ENCODE results near the gene KRTAP13-3. TPM values are rescaled to one million over a fixed set of nuclear protein-coding genes. Genes with fewer than 3 reads are reported as not detected.

The KRTAP13-3 gene
- total and polyA plus RNA-seq, 4 donors = not detected

DNA sequence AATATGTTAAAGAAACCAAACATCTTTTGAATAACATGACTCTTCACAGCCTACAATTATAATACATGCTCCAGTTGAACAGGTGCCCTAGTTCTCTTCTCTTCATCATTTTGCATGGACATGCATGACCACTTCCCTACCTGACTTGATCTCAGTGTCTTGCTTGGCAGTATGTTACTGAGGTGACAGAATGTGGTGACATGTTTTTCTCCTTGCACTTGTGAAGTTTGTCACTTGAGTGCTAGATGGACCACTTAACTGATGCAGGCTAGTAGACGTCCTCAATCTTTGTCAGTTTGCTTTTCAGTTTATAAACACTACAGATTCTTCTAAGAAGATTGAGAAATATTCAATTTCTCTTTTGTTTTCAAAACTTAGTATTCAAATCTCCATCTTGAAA, 43.5 kb downstream of the KRTAP13-3 start:
- Histone ChIP-seq H3K27me3 (ENCODE audit: control insufficient read depth in 3 of 3, insufficient read depth in 3 of 3, low read length in 2 of 3) (no peaks in the 10 kb centered on the region), H3K9me3 (ENCODE audit: control insufficient read depth in 4 of 4, insufficient read depth in 3 of 4, low read length in 3 of 4) (peaks cover 0 to 4% (median 0%) of the 10 kb centered on the region in 4 donors), H3K4me1 (ENCODE audit: control insufficient read depth in 5 of 5, insufficient read depth in 5 of 5, low read length in 5 of 5) (no peaks in the 10 kb centered on the region), H3K27ac (ENCODE audit: low read depth in 1 of 2, low read length in 1 of 2) (no peak overlapping the region), H3K36me3 (ENCODE audit: control insufficient read depth in 4 of 4, insufficient read depth in 4 of 4, low read length in 4 of 4) (no peaks in the 10 kb centered on the region), H3K4me3 (no peak overlapping the region), H3K9ac (ENCODE audit: insufficient read depth in 1 of 2, low read length in 2 of 2) (no peak overlapping the region)
- no peak for TF ChIP-seq CTCF (IDR thresholded peaks at IDR 0.05; ENCODE audit: control extremely low read depth, extremely low read depth)
- DNase-seq (no peak), ATAC-seq (ENCODE audit: insufficient read depth, low FRiP score) (no peak)
- WGBS, 2 donors = 26 to 32% methylated on average over 1 of the region's 1 CpG

Other genes with a start within 250 kb of the KRTAP13-3 start
- gene CLDN8, start 209.8 kb downstream of the KRTAP13-3 start, total RNA-seq = 1 to 10 TPM; 2.3 to 3.1 TPM
- gene CLDN8, start 209.8 kb downstream of the KRTAP13-3 start, polyA plus RNA-seq = 1 to 10 TPM; 1.1 to 1.3 TPM
- gene KRTAP24-1, start 143.0 kb downstream of the KRTAP13-3 start, total RNA-seq = not detected
- gene KRTAP24-1, start 143.0 kb downstream of the KRTAP13-3 start, polyA plus RNA-seq = not detected
- gene KRTAP25-1, start 136.4 kb downstream of the KRTAP13-3 start, total RNA-seq = not detected
- not detected for gene KRTAP25-1, start 136.4 kb downstream of the KRTAP13-3 start, polyA plus RNA-seq
- not detected for gene KRTAP26-1, start 105.6 kb downstream of the KRTAP13-3 start, total RNA-seq
- not detected for gene KRTAP26-1, start 105.6 kb downstream of the KRTAP13-3 start, polyA plus RNA-seq
- not detected for gene KRTAP27-1, start 88.2 kb downstream of the KRTAP13-3 start, total RNA-seq
- not detected for gene KRTAP27-1, start 88.2 kb downstream of the KRTAP13-3 start, polyA plus RNA-seq
- gene KRTAP23-1, start 77.3 kb downstream of the KRTAP13-3 start, total RNA-seq = not detected
- not detected for gene KRTAP23-1, start 77.3 kb downstream of the KRTAP13-3 start, polyA plus RNA-seq
- not detected for gene KRTAP13-2, start 53.7 kb downstream of the KRTAP13-3 start, total RNA-seq
- not detected for gene KRTAP13-2, start 53.7 kb downstream of the KRTAP13-3 start, polyA plus RNA-seq
- not detected for gene KRTAP13-1, start 29.9 kb downstream of the KRTAP13-3 start, total RNA-seq
- not detected for gene KRTAP13-1, start 29.9 kb downstream of the KRTAP13-3 start, polyA plus RNA-seq
- gene KRTAP13-4, start 4.3 kb upstream of the KRTAP13-3 start, total RNA-seq = not detected
- gene KRTAP13-4, start 4.3 kb upstream of the KRTAP13-3 start, polyA plus RNA-seq = not detected
- gene KRTAP15-1, start 14.3 kb upstream of the KRTAP13-3 start, total RNA-seq = not detected
- gene KRTAP15-1, start 14.3 kb upstream of the KRTAP13-3 start, polyA plus RNA-seq = not detected
- not detected for gene KRTAP19-1, start 54.4 kb upstream of the KRTAP13-3 start, total RNA-seq
- gene KRTAP19-1, start 54.4 kb upstream of the KRTAP13-3 start, polyA plus RNA-seq = not detected
- not detected for gene KRTAP19-2, start 61.5 kb upstream of the KRTAP13-3 start, total RNA-seq
- not detected for gene KRTAP19-2, start 61.5 kb upstream of the KRTAP13-3 start, polyA plus RNA-seq
- not detected for gene KRTAP19-3, start 66.1 kb upstream of the KRTAP13-3 start, total RNA-seq
- gene KRTAP19-3, start 66.1 kb upstream of the KRTAP13-3 start, polyA plus RNA-seq = not detected
- not detected for gene KRTAP19-4, start 71.2 kb upstream of the KRTAP13-3 start, total RNA-seq
- gene KRTAP19-4, start 71.2 kb upstream of the KRTAP13-3 start, polyA plus RNA-seq = not detected
- not detected for gene KRTAP19-5, start 76.2 kb upstream of the KRTAP13-3 start, total RNA-seq
- not detected for gene KRTAP19-5, start 76.2 kb upstream of the KRTAP13-3 start, polyA plus RNA-seq
- gene KRTAP19-6, start 115.9 kb upstream of the KRTAP13-3 start, total RNA-seq = not detected
- gene KRTAP19-6, start 115.9 kb upstream of the KRTAP13-3 start, polyA plus RNA-seq = not detected
- gene KRTAP19-7, start 135.4 kb upstream of the KRTAP13-3 start, total RNA-seq = not detected
- not detected for gene KRTAP19-7, start 135.4 kb upstream of the KRTAP13-3 start, polyA plus RNA-seq
- gene KRTAP22-2, start 164.5 kb upstream of the KRTAP13-3 start, total RNA-seq = not detected
- not detected for gene KRTAP22-2, start 164.5 kb upstream of the KRTAP13-3 start, polyA plus RNA-seq
- not detected for gene KRTAP6-3, start 166.5 kb upstream of the KRTAP13-3 start, total RNA-seq
- gene KRTAP6-3, start 166.5 kb upstream of the KRTAP13-3 start, polyA plus RNA-seq = not detected
- not detected for gene KRTAP6-2, start 173.0 kb upstream of the KRTAP13-3 start, total RNA-seq
- gene KRTAP6-2, start 173.0 kb upstream of the KRTAP13-3 start, polyA plus RNA-seq = not detected
- not detected for gene KRTAP22-1, start 175.2 kb upstream of the KRTAP13-3 start, total RNA-seq
- not detected for gene KRTAP22-1, start 175.2 kb upstream of the KRTAP13-3 start, polyA plus RNA-seq
- gene KRTAP6-1, start 188.0 kb upstream of the KRTAP13-3 start, total RNA-seq = not detected
- gene KRTAP6-1, start 188.0 kb upstream of the KRTAP13-3 start, polyA plus RNA-seq = not detected
- not detected for gene KRTAP20-1, start 190.5 kb upstream of the KRTAP13-3 start, total RNA-seq
- gene KRTAP20-1, start 190.5 kb upstream of the KRTAP13-3 start, polyA plus RNA-seq = not detected
- gene KRTAP20-4, start 194.7 kb upstream of the KRTAP13-3 start, total RNA-seq = not detected
- gene KRTAP20-4, start 194.7 kb upstream of the KRTAP13-3 start, polyA plus RNA-seq = not detected
- gene KRTAP20-2, start 209.3 kb upstream of the KRTAP13-3 start, total RNA-seq = not detected
- not detected for gene KRTAP20-2, start 209.3 kb upstream of the KRTAP13-3 start, polyA plus RNA-seq
- gene KRTAP20-3, start 216.9 kb upstream of the KRTAP13-3 start, total RNA-seq = not detected
- gene KRTAP20-3, start 216.9 kb upstream of the KRTAP13-3 start, polyA plus RNA-seq = not detected

Measured in lung (tissue), 12 donors.